A549 (cell line): ENCODE results near the gene KRTAP1-5. TPM values are rescaled to one million over a fixed set of nuclear protein-coding genes. Genes with fewer than 3 reads are reported as not detected.
"Not testable (repeated sequence)": the region's sequence is repeated elsewhere in the genome, so short reads cannot be mapped to it uniquely, and the experiment has no call there.

Experiments
- ATAC-seq, 2 experiments: fragments of 200-7000 bp in 1 of 2; fragments of >200 bp in 1 of 2; cut with Nextera tagmentation in 1 of 2; cut with Tn5 transposase in 1 of 2; 3 replicates each; pipeline versions ENCODE4 v1.8.0 to v1.9.1; 2018 to 2020; ENCODE audit warnings: mild to moderate bottlenecking in 1 of 2, moderate library complexity in 1 of 2
- CTCF ChIA-PET: fragments of 300-600 bp; sonication (Branson Sonifier 250); formaldehyde crosslinking; extraction: SDS; loops from one replicate; lab custom pipeline; 2021; ENCODE audit warnings: antibody characterized with exemption, inconsistent platforms; lab: Yijun Ruan, JAX
- POLR2A ChIA-PET: fragments of 350-600 bp; formaldehyde crosslinking; extraction: SDS; loops from one replicate; lab custom pipeline; 2021; ENCODE audit warnings: antibody characterized with exemption, inconsistent platforms; lab: Yijun Ruan, JAX
- DNase-seq, 2 experiments: peaks; one replicate each; pipeline versions ENCODE4 v3.0.0 to v3.0.0-alpha.2; 2011 to 2016; ENCODE audit warnings: low read depth in 1 of 2, low spot score in 1 of 2
- FAIRE-seq: peaks from 2 replicates; lab custom pipeline; 2011; peaks lifted over from hg19 to GRCh38; lab: Jason Lieb, UNC
- H3K27ac ChIP-seq, 2 experiments: fragments of >200 bp; sonication (Bioruptor Twin); formaldehyde crosslinking; 3 replicates each; pipeline ENCODE4 v1.5.1; 2016 to 2017
- H3K4me1 ChIP-seq: fragments of >200 bp; sonication (Bioruptor Twin); formaldehyde crosslinking; 3 replicates; pipeline ENCODE4 v1.6.1; 2016
- H3K4me2 ChIP-seq: fragments of >200 bp; sonication (Bioruptor Twin); formaldehyde crosslinking; 3 replicates; pipeline ENCODE4 v1.6.1; 2016
- H3K4me3 ChIP-seq: fragments of >200 bp; sonication (Bioruptor Twin); formaldehyde crosslinking; 3 replicates; pipeline ENCODE4 v1.5.1; 2016
- H3K9me3 ChIP-seq: fragments of >200 bp; sonication (Bioruptor Twin); formaldehyde crosslinking; 3 replicates; pipeline ENCODE4 v1.6.1; 2016
- BHLHE40 ChIP-seq: IDR thresholded peaks from 2 replicates; pipeline ENCODE4 v1.6.1; 2012; ENCODE audit warnings: low read depth, low read length, inconsistent platforms
- CBX2 ChIP-seq: fragments of 200-600 bp; sonication (generic); IDR thresholded peaks from 2 replicates; pipeline ENCODE4 v1.6.1; 2016; ENCODE audit warnings: low read depth, mild to moderate bottlenecking, borderline replicate concordance
- CEBPB ChIP-seq, 2 experiments: fragments of >200 bp in 1 of 2; sonication (Bioruptor Twin) in 1 of 2; formaldehyde crosslinking in 1 of 2; IDR thresholded peaks; 2 replicates each; pipeline ENCODE4 v1.6.1; 2012 to 2016
- CHD2 ChIP-seq: fragments of 150-350 bp; IDR thresholded peaks from 2 replicates; pipeline ENCODE4 v1.6.1; 2014; ENCODE audit warnings: low read length; ENCODE audit not compliant: partially characterized antibody
- EHMT2 ChIP-seq: fragments of 200-600 bp; sonication (generic); IDR thresholded peaks from 2 replicates; pipeline ENCODE4 v1.6.1; 2016; ENCODE audit warnings: antibody characterized with exemption, low read depth, mild to moderate bottlenecking, moderate library complexity
- EP300 ChIP-seq, 2 experiments: fragments of >200 bp; sonication (Bioruptor Twin); formaldehyde crosslinking; IDR thresholded peaks; 2 replicates in 1 of 2; 3 replicates in 1 of 2; pipeline ENCODE4 v1.6.1; 2016 to 2017
- ESRRA ChIP-seq: fragments of 150-350 bp; IDR thresholded peaks from 2 replicates; pipeline ENCODE4 v1.6.1; 2014; ENCODE audit warnings: mild to moderate bottlenecking, low read length, borderline replicate concordance
- FOSL2 ChIP-seq, 2 experiments: fragments of 450-650 bp in 1 of 2; fragments of >200 bp in 1 of 2; sonication (Bioruptor Twin) in 1 of 2; formaldehyde crosslinking; IDR thresholded peaks; 2 replicates each; pipeline versions ENCODE4 v1.5.0 to v1.6.1; 2016 to 2020; ENCODE audit warnings: mild to moderate bottlenecking in 1 of 2, moderate library complexity in 1 of 2
- GATA3 ChIP-seq: IDR thresholded peaks from 2 replicates; pipeline ENCODE4 v1.6.1; 2012; ENCODE audit warnings: borderline replicate concordance
- HOXB5 ChIP-seq: fragments of 250-450 bp; sonication (Bioruptor Pico); IDR thresholded peaks from 2 replicates; pipeline ENCODE4 v1.5.0; 2020; ENCODE audit warnings: mild to moderate bottlenecking, moderate library complexity
- JUNB ChIP-seq: fragments of >200 bp; sonication (Bioruptor Twin); formaldehyde crosslinking; IDR thresholded peaks from 2 replicates; pipeline ENCODE4 v1.6.1; 2016
- MAFK ChIP-seq: fragments of 450-650 bp; IDR thresholded peaks from 2 replicates; pipeline ENCODE4 v1.6.1; 2014; ENCODE audit not compliant: partially characterized antibody
- MAX ChIP-seq: IDR thresholded peaks from 2 replicates; pipeline ENCODE4 v1.6.1; 2012
- MAZ ChIP-seq: fragments of 150-350 bp; IDR thresholded peaks from 2 replicates; pipeline ENCODE4 v1.6.1; 2014; ENCODE audit warnings: antibody characterized with exemption, low read depth, low read length, borderline replicate concordance
- PBX3 ChIP-seq: IDR thresholded peaks from 2 replicates; pipeline ENCODE4 v1.6.1; 2012
- PHF8 ChIP-seq: fragments of 200-600 bp; sonication (generic); IDR thresholded peaks from 2 replicates; pipeline ENCODE4 v1.6.1; 2016; ENCODE audit warnings: low read depth, mild to moderate bottlenecking, antibody characterized with exemption, moderate library complexity, borderline replicate concordance
- RAD21 ChIP-seq, 2 experiments: fragments of >200 bp in 1 of 2; sonication (Bioruptor Twin) in 1 of 2; formaldehyde crosslinking in 1 of 2; IDR thresholded peaks in 1 of 2; conservative IDR thresholded peaks in 1 of 2; 2 replicates in 1 of 2; 3 replicates in 1 of 2; pipeline ENCODE4 v1.6.1; 2012 to 2018; ENCODE audit warnings: inconsistent platforms in 1 of 2
- RFX5 ChIP-seq: fragments of 450-650 bp; IDR thresholded peaks from 2 replicates; pipeline ENCODE4 v1.7.1; 2014; ENCODE audit warnings: antibody characterized with exemption, mild to moderate bottlenecking, moderate library complexity
- TP53 ChIP-seq: fragments of 250-450 bp; sonication (Bioruptor Pico); IDR thresholded peaks from 2 replicates; pipeline ENCODE4 v1.5.0; 2021; ENCODE audit warnings: mild to moderate bottlenecking, moderate library complexity
- USF2 ChIP-seq: fragments of 450-650 bp; IDR thresholded peaks from 2 replicates; pipeline ENCODE4 v1.6.1; 2014; ENCODE audit warnings: antibody characterized with exemption
- ZNF302 ChIP-seq: fragments of 250-450 bp; sonication (Bioruptor Pico); IDR thresholded peaks from 2 replicates; pipeline ENCODE4 v1.9.0; 2021; ENCODE audit warnings: inconsistent platforms, mild to moderate bottlenecking, moderate library complexity
- WGBS: methylation state at CpG from one replicate; pipeline ENCODE4 v1.1.6; 2017; ENCODE audit errors: missing lambda C conversion rate; 5-methylcytosine and 5-hydroxymethylcytosine counted together
- polyA plus RNA-seq, 4 experiments: library from polyadenylated mRNA; depleted of rRNA in 3 of 4; stranded (reverse); fragments of >200 nt; fragmentation: RNase III in 1 of 4; extraction: RNeasy Plus Mini Kit Qiagen cat#74134 plus additional on column Dnase treatment in 1 of 4; gene quantifications; 2 replicates in 3 of 4; 3 replicates in 1 of 4; pipeline ENCODE4 v1.2.3, GENCODE V29; 2011 to 2017

KRTAP1-5 gene
- polyA plus RNA-seq, 2 of the 4 experiments (the other 2 are of a cell fraction) = not detected

- peak within 1 kb of the TSS; percentile 34 to 70; a peak in 5 of 6 replicates for H3K27ac ChIP-seq
- DNase-seq = peak; percentile 49 to 55
- TF ChIP-seq BHLHE40 (no peak), USF2 (no peak), FOSL2 (IDR thresholded peaks at IDR 0.05) (no peak), FOSL2 (CRISPR knock-in tag; IDR thresholded peaks at IDR 0.05) (peak; percentile 57), RAD21 (conservative IDR thresholded peaks at IDR 0.05 in 1 of 2, IDR thresholded peaks at IDR 0.05 in 1 of 2) (no peak), CBX2 (no peak), EP300 (IDR thresholded peaks at IDR 0.05) (no peak), JUNB (peak; percentile 28; the same call in 1 of the 2 replicates), TP53 (CRISPR knock-in tag) (no peak), EHMT2 (no peak), MAX (0 out of 2 replicates have a peak, but pooled peaks have one; percentile 19), RFX5 (no peak), MAFK (peak; percentile 87), HOXB5 (CRISPR knock-in tag) (0 out of 2 replicates have a peak, but pooled peaks have one; percentile 20)
- POLR2A ChIA-PET = no interaction called here
- no peak within 1 kb of the TSS for H3K4me3 ChIP-seq
- H3K4me2 ChIP-seq = peak within 1 kb of the TSS; percentile 43
- no peaks in the 10 kb centered on the region for H3K9me3 ChIP-seq
- CTCF ChIA-PET = interaction anchor here (0.7 to 2.5 kb wide), 6 partner anchors 150 to 603 kb away, joined by 3 to 12 read pairs (median 4); no protein-coding TSS in a partner anchor
- FAIRE-seq = peak; percentile 97
- peaks cover 34% of the 10 kb centered on the region for H3K4me1 ChIP-seq
- 61% methylated on average over 6 of the region's 6 CpGs for WGBS
- peak; percentile 55 to 57; a peak in 4 of 6 replicates for ATAC-seq
Observed at GRCh38 chr17:41060052-41060604, 33.1 kb upstream of the KRTAP1-5 start, which contains the start of gene KRTAP2-3. KRTAP2-3 (minus strand) TSS chr17:41060114; CDS start chr17:41060050, 64 bp downstream.

- Histone ChIP-seq H3K4me1 (peaks cover 34% of the 10 kb centered on the region), H3K27ac (peak overlapping the region; percentile 34 to 70; a peak in 5 of 6 replicates), H3K4me2 (peak overlapping the region; percentile 43)
- POLR2A ChIA-PET, FAIRE-seq, H3K4me3 ChIP-seq, H3K9me3 ChIP-seq: not testable (repeated sequence)
- TF ChIP-seq EP300 (IDR thresholded peaks at IDR 0.05) (peak in 1 of 2 experiments; percentile 15; a peak in 1 of 5 replicates), FOSL2 (IDR thresholded peaks at IDR 0.05) (peak; percentile 56), FOSL2 (CRISPR knock-in tag; IDR thresholded peaks at IDR 0.05) (peak; percentile 34), CEBPB (IDR thresholded peaks at IDR 0.05) (peak in 1 of 2 experiments; percentile 48; a peak in 1 of 4 replicates), JUNB (peak; percentile 70), GATA3 (peak; percentile 19; the same call in 1 of the 2 replicates)
- WGBS = 66% methylated on average over 11 of the region's 31 CpGs
- DNase-seq (peak; percentile 36 to 61), ATAC-seq (peak; percentile 63 to 65; a peak in 5 of 6 replicates)
- CTCF ChIA-PET = interaction anchor here (0.6 to 2.5 kb wide), 12 partner anchors 9 to 494 kb away, joined by 3 to 12 read pairs (median 4); no protein-coding TSS in a partner anchor
Observed at GRCh38 chr17:41059276-41060051, 32.5 kb upstream of the KRTAP1-5 start.

- FAIRE-seq (no peak), DNase-seq (peak in 1 of 2 experiments; percentile 31), ATAC-seq (no peak)
- H3K4me2 ChIP-seq = peak overlapping the region; percentile 43
- peak overlapping the region; percentile 34 to 52; a peak in 5 of 6 replicates for H3K27ac ChIP-seq
- H3K4me1 ChIP-seq = peaks cover 34% of the 10 kb centered on the region
- CTCF ChIA-PET = interaction anchor here (0.6 to 2.5 kb wide), 13 partner anchors 9 to 494 kb away, joined by 3 to 12 read pairs (median 4); no protein-coding TSS in a partner anchor
- WGBS = 32% methylated on average over 5 of the region's 5 CpGs
- no peaks in the 10 kb centered on the region for H3K9me3 ChIP-seq
- TF ChIP-seq MAZ (no peak), PBX3 (no peak), ESRRA (no peak), CEBPB (IDR thresholded peaks at IDR 0.05) (no peak), PHF8 (no peak), CHD2 (no peak), ZNF302 (CRISPR knock-in tag) (no peak), FOSL2 (IDR thresholded peaks at IDR 0.05) (no peak), FOSL2 (CRISPR knock-in tag; IDR thresholded peaks at IDR 0.05) (no peak), MAFK (no peak)
- H3K4me3 ChIP-seq = no peak overlapping the region
- POLR2A ChIA-PET = no interaction called here
Observed at GRCh38 chr17:41058741-41059140, 31.7 kb upstream of the KRTAP1-5 start.
